ENCODE measurements around the gene CPZ.
"Not testable (repeated sequence)": the region's sequence is repeated elsewhere in the genome, so short reads cannot be mapped to it uniquely, and the experiment has no call there.

Gene CPZ

GRCh38 chr4:8641256-8641655 lies 48.7 kb downstream of the CPZ start:
- no peak for FAIRE-seq

- no peak for FAIRE-seq
Measured at GRCh38 chr4:8641931-8642650, 49.5 kb downstream of the CPZ start.

- no peak for FAIRE-seq
Measured at GRCh38 chr4:8642651-8643321, 50.2 kb downstream of the CPZ start.

- FAIRE-seq = no peak
Measured at GRCh38 chr4:8643441-8643840, 50.9 kb downstream of the CPZ start.

- FAIRE-seq = no peak
Measured at GRCh38 chr4:8643986-8644385, 51.4 kb downstream of the CPZ start.

GRCh38 chr4:8644461-8644891 lies 51.9 kb downstream of the CPZ start:
- no peak for FAIRE-seq

GRCh38 chr4:8644966-8645752 lies 52.6 kb downstream of the CPZ start:
- FAIRE-seq = no peak

- FAIRE-seq = no peak
Measured at GRCh38 chr4:8645753-8646124, 53.2 kb downstream of the CPZ start.

GRCh38 chr4:8646296-8647093 lies 53.9 kb downstream of the CPZ start:
- no peak for FAIRE-seq

GRCh38 chr4:8647094-8647570 lies 54.6 kb downstream of the CPZ start:
- FAIRE-seq = no peak

GRCh38 chr4:8647626-8648025 lies 55.1 kb downstream of the CPZ start:
- no peak for FAIRE-seq

GRCh38 chr4:8648296-8648695 lies 55.7 kb downstream of the CPZ start:
- no peak for FAIRE-seq

GRCh38 chr4:8648816-8649630 lies 56.5 kb downstream of the CPZ start:
- no peak for FAIRE-seq

GRCh38 chr4:8649631-8650361 lies 57.2 kb downstream of the CPZ start:
- no peak for FAIRE-seq

- no peak for FAIRE-seq
Measured at GRCh38 chr4:8651661-8652180, 59.2 kb downstream of the CPZ start.

- no peak for FAIRE-seq
Measured at GRCh38 chr4:8652181-8653078, 59.9 kb downstream of the CPZ start.

- no peak for FAIRE-seq
Measured at GRCh38 chr4:8653326-8654000, 60.9 kb downstream of the CPZ start.

- not testable (repeated sequence) for FAIRE-seq
Measured at GRCh38 chr4:8654139-8654538, 61.6 kb downstream of the CPZ start.

All from A204.1 (cell line).